Hair follicle dermal papilla cell (primary cell): ENCODE data around the gene CCL23. TPM values are rescaled to one million over a fixed set of nuclear protein-coding genes. Genes with fewer than 3 reads are reported as not detected.

Experiments used
- total RNA-seq: library from RNA; depleted of rRNA; stranded (reverse); fragments of >200 nt; gene quantifications from 2 replicates; pipeline ENCODE4 v1.2.3, GENCODE V29; 2012

The CCL23 gene, protein sequence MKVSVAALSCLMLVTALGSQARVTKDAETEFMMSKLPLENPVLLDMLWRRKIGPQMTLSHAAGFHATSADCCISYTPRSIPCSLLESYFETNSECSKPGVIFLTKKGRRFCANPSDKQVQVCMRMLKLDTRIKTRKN
- not detected in 2 replicates for total RNA-seq

DNA sequence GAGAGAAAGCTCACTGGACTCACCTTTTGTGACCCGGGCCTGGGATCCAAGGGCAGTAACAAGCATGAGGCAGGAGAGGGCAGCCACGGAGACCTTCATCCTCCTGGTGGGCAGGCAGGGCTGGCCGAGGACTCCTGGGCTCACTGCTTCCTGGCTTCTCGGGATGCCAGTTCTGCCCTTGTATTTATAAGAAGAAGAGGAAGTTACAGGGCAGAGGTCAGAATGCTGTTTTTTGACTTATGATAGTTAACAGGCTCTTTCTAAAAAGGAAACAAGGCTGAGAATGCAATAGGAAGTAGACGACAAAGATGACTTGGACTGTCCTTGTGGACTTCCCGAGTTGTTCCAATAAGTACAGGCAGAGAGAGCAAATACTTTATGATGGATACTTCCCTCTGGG lies at the start of gene CCL23:
TSS of gene CCL23 (minus strand) at position 174 of the 400 bp plus-strand sequence. CDS start at position 99, 75 bp downstream.

DNA sequence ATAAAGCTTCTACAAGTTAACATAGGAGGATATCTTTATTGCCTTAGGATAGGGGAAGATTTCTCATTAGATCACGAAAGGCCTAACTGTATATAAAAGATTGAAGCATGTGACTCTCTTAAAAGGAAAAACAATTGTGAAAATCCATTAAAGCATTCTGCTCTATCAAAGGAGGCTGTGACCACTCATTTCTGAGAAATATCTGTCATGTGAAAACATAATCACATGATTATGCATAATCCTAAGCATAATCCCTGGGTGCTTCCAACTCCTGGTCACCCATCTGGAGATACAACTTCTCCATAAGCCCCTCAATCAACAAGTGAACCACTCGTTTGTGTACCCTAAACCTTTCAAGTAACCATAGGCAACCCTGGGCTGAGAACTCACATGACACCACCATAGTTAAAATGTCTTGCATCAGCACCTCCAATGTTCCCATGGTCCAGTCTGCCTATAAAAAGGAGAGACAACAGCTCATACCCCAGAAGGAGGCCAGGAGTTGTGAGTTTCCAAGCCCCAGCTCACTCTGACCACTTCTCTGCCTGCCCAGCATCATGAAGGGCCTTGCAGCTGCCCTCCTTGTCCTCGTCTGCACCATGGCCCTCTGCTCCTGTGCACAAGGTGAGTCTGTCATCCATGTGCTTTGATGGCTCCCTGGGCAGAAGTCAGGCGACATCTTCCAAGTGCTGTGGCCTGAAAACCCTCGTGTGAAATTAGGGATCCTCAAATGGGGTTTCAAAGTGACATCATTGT lies 46.2 kb upstream of the CCL23 start, which contains the start of gene CCL18:
TSS of gene CCL18 (plus strand) at position 487 of the 756 bp plus-strand sequence. CDS start at position 558, 71 bp downstream.

DNA sequence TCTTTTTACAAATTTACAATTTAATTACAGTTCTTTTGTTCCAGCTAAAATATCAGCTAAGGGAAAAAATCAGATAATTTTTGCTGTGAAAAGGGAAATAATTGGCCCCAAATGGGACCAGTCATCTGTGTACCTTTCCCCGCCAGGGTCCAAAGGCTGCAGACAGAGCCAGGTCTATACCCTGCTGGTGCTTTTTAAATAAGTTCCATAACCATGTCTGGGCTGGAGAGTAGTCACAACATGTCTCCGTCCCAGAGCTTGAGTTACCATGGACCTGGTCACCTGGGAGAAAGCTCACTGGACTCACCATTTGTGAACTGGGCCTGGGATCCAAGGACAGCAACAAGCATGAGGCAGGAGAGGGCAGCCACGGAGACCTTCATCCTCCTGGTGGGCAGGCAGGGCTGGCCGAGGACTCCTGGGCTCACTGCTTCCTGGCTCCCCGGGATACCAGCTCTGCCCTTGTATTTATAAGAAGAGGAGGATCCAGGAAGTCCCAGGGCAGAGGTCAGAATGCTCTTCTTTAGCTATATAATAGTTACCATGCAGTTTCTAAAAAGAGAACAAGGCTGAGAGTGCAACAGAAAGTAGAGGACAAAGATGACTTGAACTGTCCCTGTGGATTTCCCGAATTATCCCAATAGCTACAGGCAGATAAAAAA lies 16.5 kb downstream of the CCL23 start, which contains the start of gene CCL15:
TSS of gene CCL15 (minus strand) at position 444 of the 662 bp plus-strand sequence. CDS start at position 383, 61 bp downstream.

DNA sequence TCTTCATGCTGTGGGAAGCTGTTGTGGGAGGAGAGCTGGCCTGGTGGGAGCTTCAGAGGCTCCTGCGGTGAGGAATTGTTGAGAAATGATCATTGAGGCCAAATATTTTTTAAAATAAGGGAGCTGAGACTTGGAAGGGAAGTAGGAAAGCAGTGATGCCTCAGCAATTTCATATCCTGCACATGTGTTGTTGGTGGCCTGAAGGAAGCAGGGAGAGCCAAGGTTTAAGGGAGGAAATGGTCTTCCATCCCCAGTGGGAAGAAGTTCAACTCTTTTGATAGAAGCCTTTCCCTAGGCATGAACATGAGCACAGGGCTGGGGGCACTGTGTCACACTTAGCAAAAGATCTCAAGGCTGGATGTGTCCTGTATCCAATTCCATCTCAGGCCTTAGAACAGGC lies 31.1 kb downstream of the CCL23 start, which contains the start of gene CCL14:
TSS of gene CCL14 (minus strand) at position 87 of the 400 bp plus-strand sequence. CDS start at position 7, 80 bp downstream.

DNA sequence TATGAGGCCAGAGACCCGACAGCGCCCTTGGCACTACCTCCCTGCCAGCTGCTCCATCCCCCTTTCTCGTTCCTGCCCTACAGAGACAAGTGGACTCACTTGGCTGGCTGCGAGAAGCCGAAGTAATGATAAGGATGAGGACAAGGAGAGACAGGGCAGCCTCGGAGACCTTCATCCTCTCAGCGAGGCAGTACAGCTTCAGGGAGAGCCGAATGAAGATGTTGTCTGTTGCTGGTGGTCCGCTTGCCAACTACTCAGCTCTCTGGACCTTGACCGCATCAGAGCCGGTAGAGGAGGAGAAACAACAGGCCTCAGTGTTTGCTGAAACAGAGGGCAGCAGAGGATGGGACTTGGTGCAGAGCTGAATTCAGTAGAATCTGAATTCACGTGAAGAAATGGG lies 36.5 kb downstream of the CCL23 start, which contains the start of gene CCL16:
TSS of gene CCL16 (minus strand) at position 252 of the 400 bp plus-strand sequence. CDS start at position 175, 77 bp downstream.

Other genes with a start within 250 kb of the CCL23 start
- gene MMP28, start 222.3 kb downstream of the CCL23 start, total RNA-seq, result 0.16 and 1.2 TPM in 2 replicates
- 31.9 and 44.0 TPM in 2 replicates for gene TAF15, start 208.5 kb downstream of the CCL23 start, total RNA-seq
- not detected in 2 replicates for gene HEATR9, start 149.1 kb downstream of the CCL23 start, total RNA-seq
- gene CCL5, start 137.6 kb downstream of the CCL23 start, total RNA-seq, result 0.16 TPM in 1 of 2 replicates, not detected in the other
- not detected in 2 replicates for gene RDM1, start 87.2 kb downstream of the CCL23 start, total RNA-seq
- gene LYZL6, start 74.3 kb downstream of the CCL23 start, total RNA-seq, result not detected in 2 replicates
- not detected in 2 replicates for gene CCL16, start 36.5 kb downstream of the CCL23 start, total RNA-seq
- gene CCL14, start 31.2 kb downstream of the CCL23 start, total RNA-seq, result not detected in 2 replicates
- gene CCL15, start 16.4 kb downstream of the CCL23 start, total RNA-seq, result not detected in 2 replicates
- gene CCL18, start 46.3 kb upstream of the CCL23 start, total RNA-seq, result not detected in 2 replicates
- not detected in 2 replicates for gene CCL3, start 72.2 kb upstream of the CCL23 start, total RNA-seq
- gene CCL4, start 85.9 kb upstream of the CCL23 start, total RNA-seq, result 0.32 TPM in 1 of 2 replicates, not detected in the other
- gene TBC1D3B, start 158.7 kb upstream of the CCL23 start, total RNA-seq, result not detected in 2 replicates
- gene CCL3L1, start 178.8 kb upstream of the CCL23 start, total RNA-seq, result not detected in 2 replicates
- gene CCL4L2, start 193.1 kb upstream of the CCL23 start, total RNA-seq, result not detected in 2 replicates
- under 0.01 and 0.73 TPM in 2 replicates for gene TBC1D3I, start 246.6 kb upstream of the CCL23 start, total RNA-seq